HG03342 (cell line): ENCODE data around the gene DYNLT2.
"Not testable (repeated sequence)": the region's sequence is repeated elsewhere in the genome, so short reads cannot be mapped to it uniquely, and the experiment has no call there.

Experiments used
- ATAC-seq: cut with Tn5 transposase; IDR thresholded peaks from one replicate; pipeline ENCODE4 v1.9.1; 2021; ENCODE audit warnings: mild to moderate bottlenecking, moderate library complexity; ENCODE audit not compliant: unreplicated experiment

DYNLT2 gene

GRCh38 chr6:169783971-169784820 is 32.8 kb upstream of the DYNLT2 start:
- ATAC-seq: no peak

- no peak for ATAC-seq
These were observed 32.0 kb upstream of the DYNLT2 start for GRCh38 chr6:169783401-169783800.

- no peak for ATAC-seq
These were observed 31.6 kb upstream of the DYNLT2 start for GRCh38 chr6:169782966-169783365.

- no peak for ATAC-seq
These were observed 29.3 kb upstream of the DYNLT2 start for GRCh38 chr6:169780571-169781091.

- ATAC-seq: no peak
These were observed 28.5 kb upstream of the DYNLT2 start for GRCh38 chr6:169779896-169780295.

- ATAC-seq: no peak
These were observed 27.9 kb upstream of the DYNLT2 start for GRCh38 chr6:169779092-169779815.

GRCh38 chr6:169778646-169779045 is 27.3 kb upstream of the DYNLT2 start:
- no peak for ATAC-seq

GRCh38 chr6:169777896-169778295 is 26.5 kb upstream of the DYNLT2 start:
- no peak for ATAC-seq

GRCh38 chr6:169776379-169776778 is 25.0 kb upstream of the DYNLT2 start:
- ATAC-seq: no peak

- ATAC-seq: no peak
These were observed 23.9 kb upstream of the DYNLT2 start for GRCh38 chr6:169775321-169775720.

GRCh38 chr6:169774347-169774746 is 23.0 kb upstream of the DYNLT2 start:
- ATAC-seq: no peak

- ATAC-seq: no peak
These were observed 15.8 kb upstream of the DYNLT2 start for GRCh38 chr6:169766921-169767736.

GRCh38 chr6:169766232-169766631 is 14.9 kb upstream of the DYNLT2 start:
- no peak for ATAC-seq

- ATAC-seq: not testable (repeated sequence)
These were observed 14.4 kb upstream of the DYNLT2 start for GRCh38 chr6:169765789-169766188.

GRCh38 chr6:169763881-169764280 is 12.5 kb upstream of the DYNLT2 start:
- no peak for ATAC-seq

- ATAC-seq: no peak
These were observed 11.9 kb upstream of the DYNLT2 start for GRCh38 chr6:169763308-169763707.

GRCh38 chr6:169755162-169755561 is 3.8 kb upstream of the DYNLT2 start:
- ATAC-seq: no peak

- ATAC-seq: no peak
These were observed 777 bp upstream of the DYNLT2 start for GRCh38 chr6:169752074-169752623.

- ATAC-seq: no peak
These were observed 4.8 kb downstream of the DYNLT2 start for GRCh38 chr6:169746556-169746955.

- no peak for ATAC-seq
These were observed 6.0 kb downstream of the DYNLT2 start for GRCh38 chr6:169745405-169745804.

GRCh38 chr6:169741344-169741743 is 10.0 kb downstream of the DYNLT2 start:
- ATAC-seq: no peak
